Measurements from ENCODE around the gene CLDN20.
A peak's percentile ranks its signal among the peaks of the same experiment; 100 is the strongest.

The CLDN20 gene

DNA sequence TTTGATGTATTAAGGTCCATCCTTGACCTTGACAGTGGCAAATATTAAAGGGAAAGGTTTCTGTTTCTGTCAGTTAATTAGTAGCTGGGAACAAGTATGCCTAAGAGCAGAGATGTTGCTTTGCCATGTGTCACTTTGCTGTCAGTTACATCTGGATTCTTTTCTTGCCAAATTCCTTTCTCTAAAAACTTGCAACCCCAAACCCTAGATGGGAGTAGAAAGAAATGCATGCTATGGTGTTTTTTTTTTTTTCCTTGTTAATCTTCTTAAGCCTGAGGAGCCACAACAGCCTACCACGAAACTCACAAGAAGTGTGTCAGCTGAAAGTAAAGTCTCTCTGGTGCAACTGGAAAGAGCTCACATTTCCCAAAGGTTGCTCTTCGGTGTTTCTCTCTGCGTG is 18.0 kb upstream of the CLDN20 start:
- Histone ChIP-seq H3K4me3 (replicated peaks; ENCODE audit: insufficient read depth, low read length) (no peak overlapping the region), H3K27me3 (ENCODE audit: insufficient read depth, poor library complexity, severe bottlenecking) (no peaks in the 10 kb centered on the region), H3K27ac (replicated peaks) (no peak overlapping the region)
- TF ChIP-seq SPI1 (IDR thresholded peaks at IDR 0.05; ENCODE audit: borderline replicate concordance, low read depth) (no peak), GABPA (IDR thresholded peaks at IDR 0.05; ENCODE audit: low read depth) (no peak), POLR2AphosphoS5 (IDR thresholded peaks at IDR 0.05; ENCODE audit: low read depth) (no peak)
- TF ChIP-seq, protein P1, sequence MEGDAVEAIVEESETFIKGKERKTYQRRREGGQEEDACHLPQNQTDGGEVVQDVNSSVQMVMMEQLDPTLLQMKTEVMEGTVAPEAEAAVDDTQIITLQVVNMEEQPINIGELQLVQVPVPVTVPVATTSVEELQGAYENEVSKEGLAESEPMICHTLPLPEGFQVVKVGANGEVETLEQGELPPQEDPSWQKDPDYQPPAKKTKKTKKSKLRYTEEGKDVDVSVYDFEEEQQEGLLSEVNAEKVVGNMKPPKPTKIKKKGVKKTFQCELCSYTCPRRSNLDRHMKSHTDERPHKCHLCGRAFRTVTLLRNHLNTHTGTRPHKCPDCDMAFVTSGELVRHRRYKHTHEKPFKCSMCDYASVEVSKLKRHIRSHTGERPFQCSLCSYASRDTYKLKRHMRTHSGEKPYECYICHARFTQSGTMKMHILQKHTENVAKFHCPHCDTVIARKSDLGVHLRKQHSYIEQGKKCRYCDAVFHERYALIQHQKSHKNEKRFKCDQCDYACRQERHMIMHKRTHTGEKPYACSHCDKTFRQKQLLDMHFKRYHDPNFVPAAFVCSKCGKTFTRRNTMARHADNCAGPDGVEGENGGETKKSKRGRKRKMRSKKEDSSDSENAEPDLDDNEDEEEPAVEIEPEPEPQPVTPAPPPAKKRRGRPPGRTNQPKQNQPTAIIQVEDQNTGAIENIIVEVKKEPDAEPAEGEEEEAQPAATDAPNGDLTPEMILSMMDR (IDR thresholded peaks at IDR 0.05; ENCODE audit: insufficient read depth, low read length), result no peak
- TF ChIP-seq, protein P2, sequence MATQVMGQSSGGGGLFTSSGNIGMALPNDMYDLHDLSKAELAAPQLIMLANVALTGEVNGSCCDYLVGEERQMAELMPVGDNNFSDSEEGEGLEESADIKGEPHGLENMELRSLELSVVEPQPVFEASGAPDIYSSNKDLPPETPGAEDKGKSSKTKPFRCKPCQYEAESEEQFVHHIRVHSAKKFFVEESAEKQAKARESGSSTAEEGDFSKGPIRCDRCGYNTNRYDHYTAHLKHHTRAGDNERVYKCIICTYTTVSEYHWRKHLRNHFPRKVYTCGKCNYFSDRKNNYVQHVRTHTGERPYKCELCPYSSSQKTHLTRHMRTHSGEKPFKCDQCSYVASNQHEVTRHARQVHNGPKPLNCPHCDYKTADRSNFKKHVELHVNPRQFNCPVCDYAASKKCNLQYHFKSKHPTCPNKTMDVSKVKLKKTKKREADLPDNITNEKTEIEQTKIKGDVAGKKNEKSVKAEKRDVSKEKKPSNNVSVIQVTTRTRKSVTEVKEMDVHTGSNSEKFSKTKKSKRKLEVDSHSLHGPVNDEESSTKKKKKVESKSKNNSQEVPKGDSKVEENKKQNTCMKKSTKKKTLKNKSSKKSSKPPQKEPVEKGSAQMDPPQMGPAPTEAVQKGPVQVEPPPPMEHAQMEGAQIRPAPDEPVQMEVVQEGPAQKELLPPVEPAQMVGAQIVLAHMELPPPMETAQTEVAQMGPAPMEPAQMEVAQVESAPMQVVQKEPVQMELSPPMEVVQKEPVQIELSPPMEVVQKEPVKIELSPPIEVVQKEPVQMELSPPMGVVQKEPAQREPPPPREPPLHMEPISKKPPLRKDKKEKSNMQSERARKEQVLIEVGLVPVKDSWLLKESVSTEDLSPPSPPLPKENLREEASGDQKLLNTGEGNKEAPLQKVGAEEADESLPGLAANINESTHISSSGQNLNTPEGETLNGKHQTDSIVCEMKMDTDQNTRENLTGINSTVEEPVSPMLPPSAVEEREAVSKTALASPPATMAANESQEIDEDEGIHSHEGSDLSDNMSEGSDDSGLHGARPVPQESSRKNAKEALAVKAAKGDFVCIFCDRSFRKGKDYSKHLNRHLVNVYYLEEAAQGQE (IDR thresholded peaks at IDR 0.05; ENCODE audit: insufficient replicate concordance, low read depth), result no peak
- DNase-seq (ENCODE audit: low read depth in 1 of 2, low spot score in 1 of 2), result no peak

DNA sequence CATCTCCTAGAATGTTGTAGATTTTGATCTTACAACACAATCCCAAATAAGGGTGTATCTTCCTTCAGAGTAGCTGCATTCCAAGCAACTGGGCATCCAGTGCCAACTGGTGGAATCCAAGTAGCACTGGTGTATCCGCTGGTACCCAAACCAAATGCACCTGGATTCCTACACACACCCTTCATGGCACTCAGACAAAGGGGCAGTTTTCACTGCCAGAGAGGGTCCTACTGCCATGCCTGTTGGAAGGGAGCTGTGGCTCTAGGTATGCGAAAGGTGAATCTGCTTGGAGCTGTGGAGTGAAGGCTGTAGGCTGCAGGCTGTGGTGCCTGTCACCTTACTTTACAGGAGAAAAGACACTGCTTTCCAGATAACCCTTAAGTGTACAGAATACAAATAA is 17.0 kb upstream of the CLDN20 start:
- H3K4me3 ChIP-seq (replicated peaks; ENCODE audit: insufficient read depth, low read length), result no peak overlapping the region
- no peak overlapping the region for H3K27ac ChIP-seq (replicated peaks)
- H3K27me3 ChIP-seq (ENCODE audit: insufficient read depth, poor library complexity, severe bottlenecking), result no peaks in the 10 kb centered on the region
- no peak for DNase-seq (ENCODE audit: low read depth in 1 of 2, low spot score in 1 of 2)
- no peak for TF ChIP-seq GABPA (IDR thresholded peaks at IDR 0.05; ENCODE audit: low read depth)

- H3K27ac ChIP-seq (replicated peaks), result no peak overlapping the region
- TF ChIP-seq, protein P1 (IDR thresholded peaks at IDR 0.05; ENCODE audit: insufficient read depth, low read length), result no peak
- TF ChIP-seq, protein P2 (IDR thresholded peaks at IDR 0.05; ENCODE audit: insufficient replicate concordance, low read depth), result no peak
- TF ChIP-seq GABPA (IDR thresholded peaks at IDR 0.05; ENCODE audit: low read depth), result no peak
- no peak for TF ChIP-seq POLR2AphosphoS5 (IDR thresholded peaks at IDR 0.05; ENCODE audit: low read depth)
- TF ChIP-seq SPI1 (IDR thresholded peaks at IDR 0.05; ENCODE audit: borderline replicate concordance, low read depth), result no peak
These were observed 16.2 kb upstream of the CLDN20 start for GRCh38 chr6:155247618-155248007.

DNA sequence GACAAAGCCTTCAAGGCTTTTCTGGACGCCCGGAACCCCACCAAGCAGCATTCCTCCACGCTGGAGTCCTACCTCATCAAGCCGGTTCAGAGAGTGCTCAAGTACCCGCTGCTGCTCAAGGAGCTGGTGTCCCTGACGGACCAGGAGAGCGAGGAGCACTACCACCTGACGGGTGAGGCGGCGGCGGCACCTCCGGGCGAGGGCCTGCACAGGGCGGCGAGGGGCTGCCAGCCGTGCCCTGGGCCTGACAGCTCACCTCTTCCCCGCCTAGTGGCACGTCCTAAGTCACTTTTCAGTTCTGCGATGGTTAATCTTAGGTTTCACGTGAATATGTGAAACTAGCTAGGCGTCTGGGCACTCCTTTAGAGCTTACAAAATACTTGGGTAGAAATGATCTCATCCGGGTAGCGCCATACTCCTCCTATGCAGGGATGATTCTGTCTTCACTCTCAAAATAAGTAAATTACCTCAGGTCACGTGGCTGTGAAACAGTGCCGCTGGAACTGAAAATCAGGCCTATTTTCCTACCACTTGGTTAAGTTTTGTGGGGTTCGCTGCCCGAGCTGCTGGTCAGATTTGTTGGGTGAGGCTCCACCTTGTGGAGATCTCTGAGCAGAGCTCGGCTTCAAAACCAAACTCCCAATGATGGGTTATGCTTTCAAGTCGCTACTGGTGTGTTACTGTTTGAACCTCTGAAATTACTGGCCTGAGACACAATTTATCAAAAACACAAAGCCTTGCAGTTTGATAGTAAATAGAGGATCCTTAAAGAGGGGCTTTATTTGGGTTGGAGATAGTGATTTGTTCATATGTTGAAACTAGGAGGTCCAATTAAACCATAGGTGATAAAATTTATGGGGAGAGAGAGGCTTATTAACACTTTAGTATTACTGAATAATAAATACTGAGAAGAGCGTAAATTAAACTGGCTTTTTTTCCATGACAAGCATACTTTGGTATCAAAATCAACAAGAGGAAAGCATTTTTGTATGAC is 15.5 kb upstream of the CLDN20 start:
- TF ChIP-seq, protein P1 (IDR thresholded peaks at IDR 0.05; ENCODE audit: insufficient read depth, low read length), result peak; percentile 61
- no peak for TF ChIP-seq SPI1 (IDR thresholded peaks at IDR 0.05; ENCODE audit: borderline replicate concordance, low read depth)
- no peak overlapping the region for H3K4me3 ChIP-seq (replicated peaks; ENCODE audit: insufficient read depth, low read length)
- H3K27me3 ChIP-seq (ENCODE audit: insufficient read depth, poor library complexity, severe bottlenecking), result no peaks in the 10 kb centered on the region
- H3K27ac ChIP-seq (replicated peaks), result no peak overlapping the region
- peak; percentile 8 to 29 for DNase-seq (ENCODE audit: low read depth in 1 of 2, low spot score in 1 of 2)

More at GRCh38 chr6:155247618-155248007, 16.2 kb upstream of the CLDN20 start:
- Histone ChIP-seq H3K4me3 (replicated peaks; ENCODE audit: insufficient read depth, low read length) (no peak overlapping the region), H3K27me3 (ENCODE audit: insufficient read depth, poor library complexity, severe bottlenecking) (no peaks in the 10 kb centered on the region)
- DNase-seq (ENCODE audit: low read depth in 1 of 2, low spot score in 1 of 2), result no peak

Measured in HL-60 (cell line).